ENCODE data around the gene TEAD4.

TEAD4 gene

GRCh38 chr12:3081886-3082285 lies 122.7 kb downstream of the TEAD4 start:
- no peak for DNase-seq (ENCODE audit: low read depth in 2 of 2)

GRCh38 chr12:3083241-3083920 lies 124.2 kb downstream of the TEAD4 start:
- DNase-seq (ENCODE audit: low read depth in 2 of 2), result no peak

GRCh38 chr12:3083921-3084347 lies 124.7 kb downstream of the TEAD4 start:
- DNase-seq (ENCODE audit: low read depth in 2 of 2), result no peak

- no peak for DNase-seq (ENCODE audit: low read depth in 2 of 2)
These were observed 125.5 kb downstream of the TEAD4 start for GRCh38 chr12:3084742-3085141.

- no peak for DNase-seq (ENCODE audit: low read depth in 2 of 2)
These were observed 126.3 kb downstream of the TEAD4 start for GRCh38 chr12:3085341-3086139.

- DNase-seq (ENCODE audit: low read depth in 2 of 2), result no peak
These were observed 127.0 kb downstream of the TEAD4 start for GRCh38 chr12:3086211-3086610.

- DNase-seq (ENCODE audit: low read depth in 2 of 2), result no peak
These were observed 127.6 kb downstream of the TEAD4 start for GRCh38 chr12:3086729-3087323.

GRCh38 chr12:3087758-3088650 lies 128.8 kb downstream of the TEAD4 start:
- DNase-seq (ENCODE audit: low read depth in 2 of 2), result no peak

- no peak for DNase-seq (ENCODE audit: low read depth in 2 of 2)
These were observed 130.4 kb downstream of the TEAD4 start for GRCh38 chr12:3089588-3089987.
